ENCODE results near the gene BST1. TPM values are rescaled to one million over a fixed set of nuclear protein-coding genes. Genes with fewer than 3 reads are reported as not detected.

Gene BST1
- total RNA-seq, 4 donors from 2014 or later, result 2.0 to 7.5 (median 5.5) TPM

- 66 to 70% methylated on average over 6 of the region's 6 CpGs for WGBS, 2 donors
- intact Hi-C loops (cut with DNase I), result no loop called here
- H3K9me3 ChIP-seq, result no peaks in the 10 kb centered on the region
- no peak overlapping the region for H3K4me3 ChIP-seq (replicated peaks in 1 of 3)
- DNase-seq, result no peak
- H3K27me3 ChIP-seq, result no peaks in the 10 kb centered on the region
- TF ChIP-seq POLR2A (IDR thresholded peaks at IDR 0.05) (no peak), CTCF (IDR thresholded peaks at IDR 0.05) (no peak)
- no peak overlapping the region for H3K27ac ChIP-seq
- H3K4me1 ChIP-seq, result no peaks in the 10 kb centered on the region
- H3K36me3 ChIP-seq, result no peaks in the 10 kb centered on the region
Measured at GRCh38 chr4:15765910-15766697, 63.2 kb downstream of the BST1 start.

GRCh38 chr4:15766821-15767220 lies 64.0 kb downstream of the BST1 start:
- Histone ChIP-seq H3K27me3 (no peaks in the 10 kb centered on the region), H3K36me3 (no peaks in the 10 kb centered on the region), H3K4me3 (replicated peaks in 1 of 3) (no peak overlapping the region), H3K27ac (no peak overlapping the region), H3K4me1 (no peaks in the 10 kb centered on the region), H3K9me3 (no peaks in the 10 kb centered on the region)
- no peak for TF ChIP-seq CTCF (IDR thresholded peaks at IDR 0.05)
- no peak for TF ChIP-seq POLR2A (IDR thresholded peaks at IDR 0.05)
- DNase-seq, result no peak
- 78 to 92% methylated on average over 8 of the region's 8 CpGs for WGBS, 2 donors
- intact Hi-C loops (cut with DNase I), result no loop called here

GRCh38 chr4:15769202-15769601 lies 66.3 kb downstream of the BST1 start:
- Histone ChIP-seq H3K27me3 (no peaks in the 10 kb centered on the region), H3K4me3 (replicated peaks in 1 of 3) (no peak overlapping the region), H3K36me3 (no peaks in the 10 kb centered on the region), H3K27ac (no peak overlapping the region), H3K4me1 (no peaks in the 10 kb centered on the region), H3K9me3 (no peaks in the 10 kb centered on the region)
- DNase-seq, result no peak
- no peak for TF ChIP-seq POLR2A (IDR thresholded peaks at IDR 0.05)
- intact Hi-C loops (cut with DNase I), result no loop called here
- WGBS, 2 donors, result 64 to 84% methylated on average over 2 of the region's 2 CpGs

GRCh38 chr4:15771216-15772058 lies 68.6 kb downstream of the BST1 start:
- DNase-seq, result no peak
- Histone ChIP-seq H3K4me3 (replicated peaks in 1 of 3) (no peak overlapping the region), H3K27ac (no peak overlapping the region), H3K4me1 (no peaks in the 10 kb centered on the region), H3K27me3 (no peaks in the 10 kb centered on the region), H3K36me3 (no peaks in the 10 kb centered on the region), H3K9me3 (no peaks in the 10 kb centered on the region)
- intact Hi-C loops (cut with DNase I), result no loop called here
- 66 to 79% methylated on average over 3 of the region's 3 CpGs for WGBS, 2 donors
- TF ChIP-seq CTCF (IDR thresholded peaks at IDR 0.05) (no peak), POLR2A (IDR thresholded peaks at IDR 0.05) (no peak)

GRCh38 chr4:15774020-15774420 lies 71.2 kb downstream of the BST1 start:
- peaks cover 4 to 8% of the 10 kb centered on the region in 2 donors for H3K4me1 ChIP-seq
- TF ChIP-seq CTCF (IDR thresholded peaks at IDR 0.05), result no peak
- H3K4me3 ChIP-seq (replicated peaks in 1 of 3), result no peak overlapping the region
- no peaks in the 10 kb centered on the region for H3K36me3 ChIP-seq
- no peaks in the 10 kb centered on the region for H3K9me3 ChIP-seq
- WGBS, 2 donors, result 85 to 90% methylated on average over 4 of the region's 4 CpGs
- intact Hi-C loops (cut with DNase I), result no loop called here
- H3K27me3 ChIP-seq, result no peaks in the 10 kb centered on the region
- H3K27ac ChIP-seq, result no peak overlapping the region
- no peak for DNase-seq
